ENCODE data around the gene ARPC1B.

GRCh38 chr7:99433158-99433557 lies 58.6 kb downstream of the ARPC1B start:
- TF ChIP-seq MAX (IDR thresholded peaks at IDR 0.05; ENCODE audit: low read depth, low read length): no peak
- TF ChIP-seq POLR2A (IDR thresholded peaks at IDR 0.05; ENCODE audit: extremely low read depth, insufficient read length): no peak
- no peak for TF ChIP-seq CTCF (IDR thresholded peaks at IDR 0.05; ENCODE audit: low read depth, low read length)

Data from NB4 (cell line).